ENCODE measurements around the gene RBM43.
"Not testable (repeated sequence)": the region's sequence is repeated elsewhere in the genome, so short reads cannot be mapped to it uniquely, and the experiment has no call there.

RBM43 gene

GRCh38 chr2:151261231-151261976, at the start of gene RBM43:
Gene RBM43 (minus strand): TSS chr2:151261863. CDS start chr2:151261727, 136 bp downstream.
- DNase-seq = peak; percentile 82

GRCh38 chr2:151310313-151310712, 48.6 kb upstream of the RBM43 start:
- not testable (repeated sequence) for DNase-seq

GRCh38 chr2:151306621-151307020, 45.0 kb upstream of the RBM43 start:
- no peak for DNase-seq

- DNase-seq = no peak
Observed at GRCh38 chr2:151305129-151305691, 43.5 kb upstream of the RBM43 start.

- no peak for DNase-seq
Observed at GRCh38 chr2:151302879-151303278, 41.2 kb upstream of the RBM43 start.

- DNase-seq = no peak
Observed at GRCh38 chr2:151302404-151302803, 40.7 kb upstream of the RBM43 start.

GRCh38 chr2:151299920-151300539, 38.4 kb upstream of the RBM43 start:
- no peak for DNase-seq

GRCh38 chr2:151297882-151298281, 36.2 kb upstream of the RBM43 start:
- no peak for DNase-seq

GRCh38 chr2:151295926-151296325, 34.3 kb upstream of the RBM43 start:
- not testable (repeated sequence) for DNase-seq

- no peak for DNase-seq
Observed at GRCh38 chr2:151292546-151292945, 30.9 kb upstream of the RBM43 start.

GRCh38 chr2:151292141-151292540, 30.5 kb upstream of the RBM43 start:
- no peak for DNase-seq

GRCh38 chr2:151291224-151291623, 29.6 kb upstream of the RBM43 start:
- no peak for DNase-seq

- DNase-seq = peak; percentile 36
Observed at GRCh38 chr2:151289972-151290866, 28.6 kb upstream of the RBM43 start.

GRCh38 chr2:151287513-151288250, 26.0 kb upstream of the RBM43 start:
- no peak for DNase-seq

- no peak for DNase-seq
Observed at GRCh38 chr2:151282401-151282800, 20.7 kb upstream of the RBM43 start.

GRCh38 chr2:151280271-151280670, 18.6 kb upstream of the RBM43 start:
- no peak for DNase-seq

GRCh38 chr2:151278487-151278886, 16.8 kb upstream of the RBM43 start:
- DNase-seq = no peak

GRCh38 chr2:151277067-151277466, 15.4 kb upstream of the RBM43 start:
- no peak for DNase-seq

GRCh38 chr2:151275291-151275690, 13.6 kb upstream of the RBM43 start:
- DNase-seq = no peak

GRCh38 chr2:151271824-151272223, 10.2 kb upstream of the RBM43 start:
- DNase-seq = no peak

- DNase-seq = no peak
Observed at GRCh38 chr2:151269798-151270568, 8.3 kb upstream of the RBM43 start.

GRCh38 chr2:151268085-151268484, 6.4 kb upstream of the RBM43 start:
- DNase-seq = no peak
